AG04449 (cell line): ENCODE data around the gene AGA.

ENCODE experiments used
- CTCF ChIA-PET: fragments of 350-600 bp; formaldehyde crosslinking; extraction: SDS; loops from one replicate; lab custom pipeline; 2021; ENCODE audit warnings: antibody characterized with exemption; lab: Yijun Ruan, JAX
- POLR2A ChIA-PET: fragments of 400-600, 350-600 bp; formaldehyde crosslinking; extraction: SDS; loops from one replicate; lab custom pipeline; 2020; ENCODE audit warnings: antibody characterized with exemption, inconsistent platforms; lab: Yijun Ruan, JAX
- DNase-seq: peaks from one replicate; pipeline ENCODE4 v3.0.0-alpha.2; 2010; ENCODE audit warnings: low read depth, low spot score
- H3K4me3 ChIP-seq: 2 replicates; pipeline ENCODE4 v1.5.1; 2011; ENCODE audit warnings: low read depth, mild to moderate bottlenecking, control low read depth, low read length
- CTCF ChIP-seq: IDR thresholded peaks from one replicate; pipeline ENCODE4 v1.5.1; 2011; ENCODE audit warnings: mild to moderate bottlenecking, moderate library complexity, low read length, control low read depth, inconsistent platforms; ENCODE audit not compliant: insufficient read depth; ENCODE audit errors: missing control alignments

Gene AGA

GRCh38 chr4:177413656-177414055, 28.6 kb downstream of the AGA start:
- TF ChIP-seq CTCF = no peak
- no peak for DNase-seq
- no peak overlapping the region for H3K4me3 ChIP-seq
- POLR2A ChIA-PET = no interaction called here
- CTCF ChIA-PET = no interaction called here

GRCh38 chr4:177413076-177413475, 29.2 kb downstream of the AGA start:
- no peak overlapping the region for H3K4me3 ChIP-seq
- ChIA-PET POLR2A (no interaction called here), CTCF (no interaction called here)
- no peak for DNase-seq
- TF ChIP-seq CTCF = no peak

- no peak for DNase-seq
- TF ChIP-seq CTCF = no peak
- ChIA-PET POLR2A (no interaction called here), CTCF (no interaction called here)
- no peak overlapping the region for H3K4me3 ChIP-seq
Observed at GRCh38 chr4:177411996-177412395, 30.2 kb downstream of the AGA start.

GRCh38 chr4:177410566-177410965, 31.7 kb downstream of the AGA start:
- H3K4me3 ChIP-seq = no peak overlapping the region
- CTCF ChIA-PET = no interaction called here
- POLR2A ChIA-PET = no interaction called here
- DNase-seq = no peak
- TF ChIP-seq CTCF = no peak

- no peak for DNase-seq
- ChIA-PET CTCF (no interaction called here), POLR2A (interaction anchor here (0.8 kb wide), 1 partner anchor 34 kb away, joined by 3 read pairs; the partner anchor contains the start of gene AGA)
- no peak for TF ChIP-seq CTCF
- no peak overlapping the region for H3K4me3 ChIP-seq
Observed at GRCh38 chr4:177408023-177408422, 34.2 kb downstream of the AGA start.

GRCh38 chr4:177405508-177405907, 36.7 kb downstream of the AGA start:
- no peak for TF ChIP-seq CTCF
- DNase-seq = no peak
- ChIA-PET CTCF (interaction anchor here (1.3 kb wide), 1 partner anchor 155 kb away, joined by 3 read pairs; no protein-coding TSS in a partner anchor), POLR2A (no interaction called here)
- no peak overlapping the region for H3K4me3 ChIP-seq

- DNase-seq = no peak
- POLR2A ChIA-PET = no interaction called here
- H3K4me3 ChIP-seq = no peak overlapping the region
- CTCF ChIA-PET = no interaction called here
- no peak for TF ChIP-seq CTCF
Observed at GRCh38 chr4:177404986-177405385, 37.3 kb downstream of the AGA start.
